ENCODE data around the gene TLR10. TPM values are rescaled to one million over a fixed set of nuclear protein-coding genes. Genes with fewer than 3 reads are reported as not detected.

TLR10 gene
- total and polyA plus RNA-seq, 2 of the 13 experiments (the other 11 are each of a cell fraction or from before 2014, with no cell fraction given), result not detected

GRCh38 chr4:38787693-38788092 lies 4.9 kb upstream of the TLR10 start (continued):
- TF ChIP-seq SKI (IDR thresholded peaks at IDR 0.05; ENCODE audit: partially characterized antibody) (peak; percentile 71), BCL6 (CRISPR knock-in tag; IDR thresholded peaks at IDR 0.05) (peak; percentile 84), SMARCC2 (IDR thresholded peaks at IDR 0.05) (no peak), HNF1A (IDR thresholded peaks at IDR 0.05; ENCODE audit: low read depth) (peak; percentile 86), HNF1A (CRISPR knock-in tag; IDR thresholded peaks at IDR 0.05; ENCODE audit: borderline replicate concordance) (peak; percentile 89), SOX13 (IDR thresholded peaks at IDR 0.05) (no peak), SOX13 (CRISPR knock-in tag; conservative IDR thresholded peaks at IDR 0.05 in 1 of 2, IDR thresholded peaks at IDR 0.05 in 1 of 2) (peak in 1 of 2 experiments; percentile 72; a peak in 2 of 4 replicates), ZNF839 (CRISPR knock-in tag; IDR thresholded peaks at IDR 0.05; ENCODE audit: borderline replicate concordance) (no peak), MIXL1 (CRISPR knock-in tag; IDR thresholded peaks at IDR 0.05) (peak; percentile 53; the same call in 1 of the 2 replicates), GABPB1 (CRISPR knock-in tag; IDR thresholded peaks at IDR 0.05) (no peak), AHDC1 (CRISPR knock-in tag; IDR thresholded peaks at IDR 0.05; ENCODE audit: borderline replicate concordance) (peak; percentile 55; the same call in 1 of the 2 replicates)
- TF ChIP-seq, protein P1, sequence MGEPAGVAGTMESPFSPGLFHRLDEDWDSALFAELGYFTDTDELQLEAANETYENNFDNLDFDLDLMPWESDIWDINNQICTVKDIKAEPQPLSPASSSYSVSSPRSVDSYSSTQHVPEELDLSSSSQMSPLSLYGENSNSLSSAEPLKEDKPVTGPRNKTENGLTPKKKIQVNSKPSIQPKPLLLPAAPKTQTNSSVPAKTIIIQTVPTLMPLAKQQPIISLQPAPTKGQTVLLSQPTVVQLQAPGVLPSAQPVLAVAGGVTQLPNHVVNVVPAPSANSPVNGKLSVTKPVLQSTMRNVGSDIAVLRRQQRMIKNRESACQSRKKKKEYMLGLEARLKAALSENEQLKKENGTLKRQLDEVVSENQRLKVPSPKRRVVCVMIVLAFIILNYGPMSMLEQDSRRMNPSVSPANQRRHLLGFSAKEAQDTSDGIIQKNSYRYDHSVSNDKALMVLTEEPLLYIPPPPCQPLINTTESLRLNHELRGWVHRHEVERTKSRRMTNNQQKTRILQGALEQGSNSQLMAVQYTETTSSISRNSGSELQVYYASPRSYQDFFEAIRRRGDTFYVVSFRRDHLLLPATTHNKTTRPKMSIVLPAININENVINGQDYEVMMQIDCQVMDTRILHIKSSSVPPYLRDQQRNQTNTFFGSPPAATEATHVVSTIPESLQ (CRISPR knock-in tag; conservative IDR thresholded peaks at IDR 0.05), result no peak
- TF ChIP-seq, protein P2, sequence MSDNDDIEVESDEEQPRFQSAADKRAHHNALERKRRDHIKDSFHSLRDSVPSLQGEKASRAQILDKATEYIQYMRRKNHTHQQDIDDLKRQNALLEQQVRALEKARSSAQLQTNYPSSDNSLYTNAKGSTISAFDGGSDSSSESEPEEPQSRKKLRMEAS (IDR thresholded peaks at IDR 0.05), result peak; percentile 37; the same call in 1 of the 2 replicates
- TF ChIP-seq, protein P3, sequence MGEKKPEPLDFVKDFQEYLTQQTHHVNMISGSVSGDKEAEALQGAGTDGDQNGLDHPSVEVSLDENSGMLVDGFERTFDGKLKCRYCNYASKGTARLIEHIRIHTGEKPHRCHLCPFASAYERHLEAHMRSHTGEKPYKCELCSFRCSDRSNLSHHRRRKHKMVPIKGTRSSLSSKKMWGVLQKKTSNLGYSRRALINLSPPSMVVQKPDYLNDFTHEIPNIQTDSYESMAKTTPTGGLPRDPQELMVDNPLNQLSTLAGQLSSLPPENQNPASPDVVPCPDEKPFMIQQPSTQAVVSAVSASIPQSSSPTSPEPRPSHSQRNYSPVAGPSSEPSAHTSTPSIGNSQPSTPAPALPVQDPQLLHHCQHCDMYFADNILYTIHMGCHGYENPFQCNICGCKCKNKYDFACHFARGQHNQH (CRISPR knock-in tag; IDR thresholded peaks at IDR 0.05), result 0 out of 2 replicates have a peak, but pooled peaks have one; percentile 23
- TF ChIP-seq, protein P4, sequence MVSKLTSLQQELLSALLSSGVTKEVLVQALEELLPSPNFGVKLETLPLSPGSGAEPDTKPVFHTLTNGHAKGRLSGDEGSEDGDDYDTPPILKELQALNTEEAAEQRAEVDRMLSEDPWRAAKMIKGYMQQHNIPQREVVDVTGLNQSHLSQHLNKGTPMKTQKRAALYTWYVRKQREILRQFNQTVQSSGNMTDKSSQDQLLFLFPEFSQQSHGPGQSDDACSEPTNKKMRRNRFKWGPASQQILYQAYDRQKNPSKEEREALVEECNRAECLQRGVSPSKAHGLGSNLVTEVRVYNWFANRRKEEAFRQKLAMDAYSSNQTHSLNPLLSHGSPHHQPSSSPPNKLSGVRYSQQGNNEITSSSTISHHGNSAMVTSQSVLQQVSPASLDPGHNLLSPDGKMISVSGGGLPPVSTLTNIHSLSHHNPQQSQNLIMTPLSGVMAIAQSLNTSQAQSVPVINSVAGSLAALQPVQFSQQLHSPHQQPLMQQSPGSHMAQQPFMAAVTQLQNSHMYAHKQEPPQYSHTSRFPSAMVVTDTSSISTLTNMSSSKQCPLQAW (CRISPR knock-in tag; IDR thresholded peaks at IDR 0.05), result peak; percentile 84
